IMR-90 (cell line): ENCODE data around the gene LGALS1. TPM values are rescaled to one million over a fixed set of nuclear protein-coding genes. Genes with fewer than 3 reads are reported as not detected.

Experiments used
- ATAC-seq: fragments of 200-7000 bp; cut with Tn5 transposase; 2 replicates; pipeline ENCODE4 v1.9.1; 2020; ENCODE audit warnings: low read depth, mild to moderate bottlenecking, moderate library complexity
- BruUV-seq: library from RNA; stranded (reverse); fragments of 400-500 nt; replicated peaks from 2 replicates; lab custom pipeline; 2021; lab: Mats Ljungman, UMichigan
- CTCF ChIA-PET: fragments of 300-600 bp; formaldehyde crosslinking; extraction: SDS; loops from one replicate; lab custom pipeline; 2021; ENCODE audit warnings: antibody characterized with exemption; lab: Yijun Ruan, JAX
- POLR2A ChIA-PET: fragments of 300-600 bp; sonication (Branson Sonifier 250); formaldehyde crosslinking; loops from one replicate; lab custom pipeline; 2022; ENCODE audit warnings: antibody characterized with exemption; ENCODE audit not compliant: unreplicated experiment; lab: Charles Lee
- DNase-seq: peaks from one replicate; pipeline ENCODE4 v3.0.0; 2013
- H2AFZ ChIP-seq: replicated peaks from 2 replicates; pipeline ENCODE3; 2013; ENCODE audit warnings: low read length, mild to moderate bottlenecking; ENCODE audit not compliant: poor library complexity
- H2AK5ac ChIP-seq: 2 replicates; pipeline ENCODE4 v1.6.1; 2013; ENCODE audit warnings: low read depth, low read length, inconsistent platforms
- H2AK9ac ChIP-seq: replicated peaks from 2 replicates; pipeline ENCODE3; 2013; ENCODE audit warnings: mild to moderate bottlenecking, low read depth, low read length, moderate library complexity; ENCODE audit not compliant: poor library complexity
- H2BK120ac ChIP-seq: 2 replicates; pipeline ENCODE4 v1.6.1; 2013; ENCODE audit warnings: low read depth, low read length, inconsistent platforms
- H2BK15ac ChIP-seq: 3 replicates; pipeline ENCODE4 v1.6.1; 2013; ENCODE audit warnings: low read depth, low read length, inconsistent platforms
- H2BK20ac ChIP-seq: 2 replicates; pipeline ENCODE4 v1.6.1; 2013; ENCODE audit warnings: low read depth, mild to moderate bottlenecking, inconsistent platforms, low read length, moderate library complexity
- H2BK5ac ChIP-seq: 2 replicates; pipeline ENCODE4 v1.6.1; 2013; ENCODE audit warnings: mild to moderate bottlenecking, low read depth, low read length, inconsistent platforms; ENCODE audit not compliant: poor library complexity, severe bottlenecking
- H3K14ac ChIP-seq: replicated peaks from 2 replicates; pipeline ENCODE4 v1.6.1; 2013; ENCODE audit warnings: low read depth, low read length, inconsistent platforms
- H3K18ac ChIP-seq: 2 replicates; pipeline ENCODE4 v1.6.1; 2013; ENCODE audit warnings: low read depth, low read length, control low read depth
- H3K23ac ChIP-seq: 2 replicates; pipeline ENCODE4 v1.6.1; 2013; ENCODE audit warnings: low read depth, low read length, inconsistent platforms
- H3K27ac ChIP-seq: 2 replicates; pipeline ENCODE4 v1.5.1; 2013; ENCODE audit warnings: mild to moderate bottlenecking, control low read depth, low read length; ENCODE audit not compliant: insufficient read depth
- H3K27me3 ChIP-seq: 2 replicates; pipeline ENCODE4 v1.6.1; 2013; ENCODE audit warnings: low read length; ENCODE audit not compliant: control insufficient read depth, insufficient read depth
- H3K36me3 ChIP-seq: 2 replicates; pipeline ENCODE4 v1.6.1; 2013; ENCODE audit warnings: low read length, mixed read lengths; ENCODE audit not compliant: control insufficient read depth, insufficient read depth
- H3K4ac ChIP-seq: 2 replicates; pipeline ENCODE4 v1.6.1; 2013; ENCODE audit warnings: low read depth, low read length, inconsistent platforms
- H3K4me1 ChIP-seq: 2 replicates; pipeline ENCODE4 v1.6.1; 2013; ENCODE audit warnings: low read length, mixed read lengths; ENCODE audit not compliant: control insufficient read depth, insufficient read depth
- H3K4me2 ChIP-seq: 2 replicates; pipeline ENCODE4 v1.6.1; 2013; ENCODE audit warnings: low read depth, mild to moderate bottlenecking, control low read depth, low read length, moderate library complexity
- H3K4me3 ChIP-seq: 2 replicates; pipeline ENCODE4 v1.5.1; 2013; ENCODE audit warnings: low read depth, mild to moderate bottlenecking, control low read depth, low read length, moderate library complexity; ENCODE audit not compliant: insufficient read depth
- H3K56ac ChIP-seq: 2 replicates; pipeline ENCODE4 v1.6.1; 2013; ENCODE audit warnings: low read length, inconsistent platforms; ENCODE audit not compliant: insufficient read depth; ENCODE audit errors: extremely low read depth
- H3K79me1 ChIP-seq, 2 experiments: 2 replicates each; pipeline ENCODE4 v1.6.1; 2013; ENCODE audit warnings: low read length in 2 of 2, inconsistent platforms in 1 of 2, low read depth in 1 of 2
- H3K9ac ChIP-seq: 2 replicates; pipeline ENCODE4 v1.6.1; 2013; ENCODE audit warnings: low read depth, low read length, control low read depth
- H3K9me1 ChIP-seq: 2 replicates; pipeline ENCODE4 v1.6.1; 2013; ENCODE audit warnings: low read length, inconsistent platforms; ENCODE audit not compliant: insufficient read depth
- H3K9me3 ChIP-seq: 2 replicates; pipeline ENCODE4 v1.6.1; 2013; ENCODE audit warnings: low read length; ENCODE audit not compliant: control insufficient read depth, insufficient read depth
- H4K20me1 ChIP-seq: 2 replicates; pipeline ENCODE4 v1.6.1; 2013; ENCODE audit warnings: low read length, inconsistent platforms; ENCODE audit not compliant: insufficient read depth
- H4K5ac ChIP-seq: 2 replicates; pipeline ENCODE4 v1.6.1; 2013; ENCODE audit warnings: mild to moderate bottlenecking, low read depth, low read length, control low read depth
- H4K8ac ChIP-seq, 2 experiments: 2 replicates each; pipeline ENCODE4 v1.6.1; 2013; ENCODE audit warnings: low read depth in 2 of 2, low read length in 2 of 2, control low read depth in 1 of 2, inconsistent platforms in 1 of 2
- H4K91ac ChIP-seq: 2 replicates; pipeline ENCODE4 v1.6.1; 2013; ENCODE audit warnings: low read depth, low read length, inconsistent platforms; ENCODE audit not compliant: insufficient read depth
- CEBPB ChIP-seq: IDR thresholded peaks from 2 replicates; pipeline ENCODE4 v1.6.1; 2012; ENCODE audit warnings: low read depth, low read length, improper control_type of control experiment
- CHD1 ChIP-seq: IDR thresholded peaks from 2 replicates; pipeline ENCODE4 v1.6.1; 2012; ENCODE audit warnings: low read depth, low read length, improper control_type of control experiment
- FOS ChIP-seq: fragments of 150-350 bp; IDR thresholded peaks from 2 replicates; pipeline ENCODE4 v1.6.1; 2016; ENCODE audit warnings: low read depth, low read length
- MAFK ChIP-seq: IDR thresholded peaks from 2 replicates; pipeline ENCODE4 v1.6.1; 2012; ENCODE audit warnings: low read depth, low read length, improper control_type of control experiment
- MAZ ChIP-seq: IDR thresholded peaks from 2 replicates; pipeline ENCODE4 v1.6.1; 2012; ENCODE audit warnings: low read depth, mild to moderate bottlenecking, low read length, improper control_type of control experiment, moderate library complexity, borderline replicate concordance
- MXI1 ChIP-seq: IDR thresholded peaks from 2 replicates; pipeline ENCODE4 v1.6.1; 2012; ENCODE audit warnings: low read depth, mild to moderate bottlenecking, low read length, moderate library complexity, borderline replicate concordance
- NFE2L2 ChIP-seq: fragments of 150-350 bp; IDR thresholded peaks from 2 replicates; pipeline ENCODE4 v1.6.1; 2016; ENCODE audit warnings: low read depth, mild to moderate bottlenecking, low read length
- POLR2A ChIP-seq: IDR thresholded peaks from 2 replicates; pipeline ENCODE4 v1.6.1; 2012; ENCODE audit warnings: mild to moderate bottlenecking, low read depth, low read length
- RAD21 ChIP-seq: IDR thresholded peaks from 2 replicates; pipeline ENCODE4 v1.6.1; 2012; ENCODE audit warnings: low read length, improper control_type of control experiment
- RCOR1 ChIP-seq: IDR thresholded peaks from 2 replicates; pipeline ENCODE4 v1.6.1; 2012; ENCODE audit warnings: mild to moderate bottlenecking, low read length, improper control_type of control experiment; ENCODE audit not compliant: insufficient replicate concordance
- RFX5 ChIP-seq: IDR thresholded peaks from 2 replicates; pipeline ENCODE4 v1.8.0; 2012; ENCODE audit warnings: low read depth, mild to moderate bottlenecking, low read length, moderate library complexity
- WGBS, 2 experiments: methylation state at CpG; one replicate each; pipeline versions ENCODE4 v1.1.5 to v1.1.7; 2013; ENCODE audit warnings: missing lambda C conversion rate in 2 of 2; ENCODE audit not compliant: insufficient read length in 1 of 2; ENCODE audit errors: extremely low coverage in 2 of 2; 5-methylcytosine and 5-hydroxymethylcytosine counted together
- dilution Hi-C: fragments of 300-500 bp; cut with HindIII; formaldehyde crosslinking; loops from one replicate; pipeline ENCODE4 v1.14.3; 2018; ENCODE audit warnings: low sequenced_read_pairs; ENCODE audit not compliant: unreplicated experiment
- in situ Hi-C: fragments of 300-500 bp; cut with MboI; formaldehyde crosslinking; loops from 3 replicates; pipeline ENCODE4 v1.14.3; 2019; ENCODE audit warnings: low sequenced_read_pairs, inconsistent platforms, mixed read lengths
- intact Hi-C: fragments of 100-400 bp; cut with micrococcal nuclease; formaldehyde crosslinking; loops from 2 replicates; pipeline ENCODE4 v1.10.0; 2022
- polyA plus RNA-seq, 3 experiments: library from polyadenylated mRNA; depleted of rRNA; stranded (reverse); fragments of >200 nt; gene quantifications; 2 replicates each; pipeline ENCODE4 v1.2.3, GENCODE V29; 2012; ENCODE audit warnings: low replicate concordance in 1 of 3
- total RNA-seq: library from RNA; depleted of rRNA; stranded (reverse); fragments of >200 nt; gene quantifications from 2 replicates; pipeline ENCODE4 v1.2.3, GENCODE V29; 2012
- TF ChIP-seq, protein P1 (sequence below): fragments of 150-350 bp; IDR thresholded peaks from 2 replicates; pipeline ENCODE4 v1.6.1; 2017; ENCODE audit warnings: mild to moderate bottlenecking, antibody characterized with exemption, low read length, low read depth

The LGALS1 gene
- total and polyA plus RNA-seq, 2 of the 4 experiments (the other 2 are of a cell fraction): 11,896 to 15,383 TPM

DNA sequence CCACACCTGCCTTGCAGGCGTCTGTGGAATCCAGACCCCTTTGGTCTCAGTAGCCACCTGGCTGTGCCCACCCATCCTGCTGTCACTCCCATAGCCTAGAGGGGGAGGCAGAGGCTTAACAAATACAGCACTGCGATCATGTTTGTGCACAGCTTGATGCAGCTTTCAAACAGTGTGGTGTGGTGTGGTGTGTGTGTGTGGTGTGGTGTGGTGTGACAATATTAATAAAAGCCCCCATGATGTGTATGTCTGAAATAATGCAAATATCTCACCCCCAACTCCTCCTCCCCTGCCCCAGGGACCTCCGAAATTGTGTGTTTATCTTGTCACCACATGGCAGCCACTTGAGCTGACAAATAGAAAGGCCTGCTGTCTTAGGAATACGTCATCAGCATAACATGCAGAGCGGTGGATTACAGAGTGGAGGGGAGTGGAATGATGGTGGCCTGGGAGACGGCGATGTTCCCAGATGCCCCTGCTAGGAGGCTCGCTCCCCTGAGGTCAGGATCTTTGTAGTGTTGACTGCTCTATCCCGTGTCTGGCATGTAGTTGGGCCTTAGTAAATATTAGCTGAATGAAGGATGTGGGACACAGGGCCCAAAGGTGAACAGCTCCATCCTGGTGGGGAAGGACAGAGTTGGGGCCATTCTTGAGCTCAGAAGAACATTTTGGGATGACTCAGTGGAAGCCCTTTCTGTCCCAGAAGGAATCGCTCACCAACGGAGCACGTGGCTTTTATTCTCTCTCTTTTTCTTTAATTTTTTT, 14.1 kb upstream of the LGALS1 start (continued):
- TF ChIP-seq FOS (0 out of 2 replicates have a peak, but pooled peaks have one; percentile 8), MAZ (no peak; the same call in 1 of the 2 replicates)

DNA sequence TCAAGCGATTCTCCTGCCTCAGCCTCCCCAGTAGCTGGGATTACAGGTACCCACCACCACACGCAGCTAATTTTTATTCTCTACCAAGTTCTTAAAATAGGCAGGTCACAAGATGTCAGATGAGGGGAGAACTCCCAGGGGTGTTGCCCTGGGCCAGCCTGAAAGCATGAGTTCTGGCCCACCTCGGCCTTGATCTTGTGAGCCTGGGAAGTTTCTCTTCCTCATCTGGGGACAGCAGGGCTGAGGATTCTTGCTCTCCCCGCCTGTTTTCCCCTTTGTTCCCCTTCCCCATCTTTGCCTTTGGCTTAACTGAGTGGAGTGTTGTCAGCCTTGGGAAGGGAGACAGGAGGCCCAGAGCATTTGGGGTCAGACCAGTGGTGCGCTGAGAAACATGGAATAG, 13.4 kb upstream of the LGALS1 start:
- Histone ChIP-seq H3K4me3 (no peak overlapping the region), H3K4me1 (peaks cover 25% of the 10 kb centered on the region), H3K36me3 (peaks cover 11% of the 10 kb centered on the region), H3K14ac (peak overlapping the region; percentile 67; the same call in 1 of the 2 replicates), H3K4ac (peak overlapping the region; percentile 81), H2AFZ (peak overlapping the region; percentile 48), H3K18ac (no peak overlapping the region), H3K9me1 (peaks cover 11% of the 10 kb centered on the region), H2BK5ac (peak overlapping the region; percentile 42), H3K27me3 (no peaks in the 10 kb centered on the region), H2BK120ac (peak overlapping the region; percentile 59), H2BK20ac (peak overlapping the region; percentile 51; the same call in 1 of the 2 replicates), H3K79me1 (peaks cover 39 to 77% of the 10 kb centered on the region in 2 experiments), H4K8ac (0 out of 4 replicates have a peak overlapping the region, but pooled peaks of 1 of the 2 experiments have one; percentile 32), H3K9ac (0 out of 2 replicates have a peak overlapping the region, but pooled peaks have one; percentile 17), H3K56ac (no peak overlapping the region), H2AK5ac (peak overlapping the region; percentile 80), H2BK15ac (peak overlapping the region; percentile 78; the same call in 1 of the 3 replicates), H4K91ac (peak overlapping the region; percentile 52; the same call in 1 of the 2 replicates), H2AK9ac (peak overlapping the region; percentile 75), H4K5ac (no peak overlapping the region), H3K23ac (peak overlapping the region; percentile 37; the same call in 1 of the 2 replicates), H4K20me1 (peaks cover 31% of the 10 kb centered on the region), H3K9me3 (no peaks in the 10 kb centered on the region), H3K27ac (peak overlapping the region; percentile 26; the same call in 1 of the 2 replicates), H3K4me2 (no peak overlapping the region)
- ChIA-PET CTCF (interaction anchor here (1.0 to 2.5 kb wide), 4 partner anchors 19 to 114 kb away, joined by 4 to 15 read pairs (median 5); no protein-coding TSS in a partner anchor), POLR2A (interaction anchor here (1.0 to 1.3 kb wide), 2 partner anchors 13 to 16 kb away, joined by 7 to 17 read pairs; partner anchors contain the start of gene LGALS1)
- no TSS peak for BruUV-seq
- in situ Hi-C loops (no loop called here), intact Hi-C loops (no loop called here), dilution Hi-C loops (no loop called here)
- 100% methylated on average over 1 of the region's 5 CpGs; no CpG with 5 or more reads in 1 of the 2 experiments for WGBS, 2 experiments
- no peak for TF ChIP-seq RAD21
- TF ChIP-seq CEBPB: no peak
- no peak for TF ChIP-seq NFE2L2
- no peak for TF ChIP-seq MXI1
- TF ChIP-seq MAZ: no peak
- TF ChIP-seq MAFK: no peak
- TF ChIP-seq RFX5: no peak
- no peak for TF ChIP-seq POLR2A
- TF ChIP-seq, protein P1, sequence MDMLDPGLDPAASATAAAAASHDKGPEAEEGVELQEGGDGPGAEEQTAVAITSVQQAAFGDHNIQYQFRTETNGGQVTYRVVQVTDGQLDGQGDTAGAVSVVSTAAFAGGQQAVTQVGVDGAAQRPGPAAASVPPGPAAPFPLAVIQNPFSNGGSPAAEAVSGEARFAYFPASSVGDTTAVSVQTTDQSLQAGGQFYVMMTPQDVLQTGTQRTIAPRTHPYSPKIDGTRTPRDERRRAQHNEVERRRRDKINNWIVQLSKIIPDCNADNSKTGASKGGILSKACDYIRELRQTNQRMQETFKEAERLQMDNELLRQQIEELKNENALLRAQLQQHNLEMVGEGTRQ: no peak
- TF ChIP-seq RCOR1: no peak
- TF ChIP-seq CHD1: no peak
- TF ChIP-seq FOS: no peak
- no peak for ATAC-seq
- no peak for DNase-seq
